Activated gamma-delta T cell (primary cell): ENCODE results near the gene ST6GAL1.
"Not testable (repeated sequence)": the region's sequence is repeated elsewhere in the genome, so short reads cannot be mapped to it uniquely, and the experiment has no call there.

Experiments
- DNase-seq: peaks from one replicate; lab custom pipeline; 2025; lab: John Stamatoyannopoulos, UW

Gene ST6GAL1

GRCh38 chr3:186967686-186968085 lies 37.4 kb downstream of the ST6GAL1 start:
- DNase-seq = no peak

GRCh38 chr3:186969607-186970006 lies 39.3 kb downstream of the ST6GAL1 start:
- no peak for DNase-seq

GRCh38 chr3:186971106-186971505 lies 40.8 kb downstream of the ST6GAL1 start:
- not testable (repeated sequence) for DNase-seq

GRCh38 chr3:186971578-186971977 lies 41.3 kb downstream of the ST6GAL1 start:
- no peak for DNase-seq

GRCh38 chr3:186973702-186974101 lies 43.4 kb downstream of the ST6GAL1 start:
- DNase-seq = no peak

- no peak for DNase-seq
These were observed 44.5 kb downstream of the ST6GAL1 start for GRCh38 chr3:186974824-186975313.

GRCh38 chr3:186975726-186976125 lies 45.4 kb downstream of the ST6GAL1 start:
- DNase-seq = no peak

GRCh38 chr3:186976837-186977750 lies 46.8 kb downstream of the ST6GAL1 start:
- DNase-seq = no peak

- no peak for DNase-seq
These were observed 48.4 kb downstream of the ST6GAL1 start for GRCh38 chr3:186978712-186979111.

- DNase-seq = no peak
These were observed 49.5 kb downstream of the ST6GAL1 start for GRCh38 chr3:186979852-186980251.

GRCh38 chr3:186980989-186981388 lies 50.7 kb downstream of the ST6GAL1 start:
- no peak for DNase-seq

GRCh38 chr3:186983659-186984058 lies 53.3 kb downstream of the ST6GAL1 start:
- DNase-seq = no peak

GRCh38 chr3:186984064-186984463 lies 53.7 kb downstream of the ST6GAL1 start:
- DNase-seq = no peak

- no peak for DNase-seq
These were observed 55.5 kb downstream of the ST6GAL1 start for GRCh38 chr3:186985661-186986364.

GRCh38 chr3:186986406-186986805 lies 56.1 kb downstream of the ST6GAL1 start:
- DNase-seq = no peak

GRCh38 chr3:186986816-186987215 lies 56.5 kb downstream of the ST6GAL1 start:
- DNase-seq = no peak

- DNase-seq = no peak
These were observed 58.5 kb downstream of the ST6GAL1 start for GRCh38 chr3:186988806-186989205.

- DNase-seq = no peak
These were observed 59.1 kb downstream of the ST6GAL1 start for GRCh38 chr3:186989429-186989828.

- no peak for DNase-seq
These were observed 60.0 kb downstream of the ST6GAL1 start for GRCh38 chr3:186990277-186990676.

- DNase-seq = no peak
These were observed 60.6 kb downstream of the ST6GAL1 start for GRCh38 chr3:186990878-186991308.

GRCh38 chr3:186991470-186991869 lies 61.1 kb downstream of the ST6GAL1 start:
- no peak for DNase-seq

GRCh38 chr3:186992096-186992495 lies 61.8 kb downstream of the ST6GAL1 start:
- DNase-seq = not testable (repeated sequence)
